Measurements from ENCODE around the gene RBSN.

DNA sequence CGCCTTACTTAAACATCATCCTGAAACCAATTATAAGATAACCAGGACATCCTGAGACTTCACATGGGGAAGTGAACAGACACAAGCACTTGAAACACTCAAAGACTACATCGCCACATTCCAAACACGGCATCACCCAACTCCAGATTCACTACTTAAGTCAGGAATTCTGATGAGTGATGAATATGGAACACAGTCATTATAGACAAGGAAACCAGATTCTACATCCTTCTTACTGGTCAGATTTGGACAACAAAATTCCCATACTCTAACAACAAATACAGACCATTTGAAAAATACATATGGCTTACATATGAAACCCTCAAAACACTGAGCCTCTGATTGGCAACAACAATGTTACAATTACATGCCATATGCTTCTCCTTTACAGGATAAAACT lies 13.1 kb upstream of the RBSN start:
- TF ChIP-seq, protein P1, sequence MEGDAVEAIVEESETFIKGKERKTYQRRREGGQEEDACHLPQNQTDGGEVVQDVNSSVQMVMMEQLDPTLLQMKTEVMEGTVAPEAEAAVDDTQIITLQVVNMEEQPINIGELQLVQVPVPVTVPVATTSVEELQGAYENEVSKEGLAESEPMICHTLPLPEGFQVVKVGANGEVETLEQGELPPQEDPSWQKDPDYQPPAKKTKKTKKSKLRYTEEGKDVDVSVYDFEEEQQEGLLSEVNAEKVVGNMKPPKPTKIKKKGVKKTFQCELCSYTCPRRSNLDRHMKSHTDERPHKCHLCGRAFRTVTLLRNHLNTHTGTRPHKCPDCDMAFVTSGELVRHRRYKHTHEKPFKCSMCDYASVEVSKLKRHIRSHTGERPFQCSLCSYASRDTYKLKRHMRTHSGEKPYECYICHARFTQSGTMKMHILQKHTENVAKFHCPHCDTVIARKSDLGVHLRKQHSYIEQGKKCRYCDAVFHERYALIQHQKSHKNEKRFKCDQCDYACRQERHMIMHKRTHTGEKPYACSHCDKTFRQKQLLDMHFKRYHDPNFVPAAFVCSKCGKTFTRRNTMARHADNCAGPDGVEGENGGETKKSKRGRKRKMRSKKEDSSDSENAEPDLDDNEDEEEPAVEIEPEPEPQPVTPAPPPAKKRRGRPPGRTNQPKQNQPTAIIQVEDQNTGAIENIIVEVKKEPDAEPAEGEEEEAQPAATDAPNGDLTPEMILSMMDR (IDR thresholded peaks at IDR 0.05), result no peak
- TF ChIP-seq POLR2A (IDR thresholded peaks at IDR 0.05) (no peak), EP300 (IDR thresholded peaks at IDR 0.05) (no peak)

Measured in sigmoid colon (tissue), 4 donors.